Memory B cell (primary cell): ENCODE data around the gene HNRNPUL1.
"Not testable (repeated sequence)": the region's sequence is repeated elsewhere in the genome, so short reads cannot be mapped to it uniquely, and the experiment has no call there.

Experiments used
- ATAC-seq: fragments of 150-1000 bp; cut with Tn5 transposase; 2 replicates; pipeline ENCODE4 v1.10.0; 2021; ENCODE audit warnings: low read depth, mild to moderate bottlenecking, moderate library complexity
- DNase-seq, 2 donors: peaks; one replicate each; pipeline ENCODE4 v3.0.0; 2022; ENCODE audit warnings: low spot score in 2 of 2
- H3K27ac Mint-ChIP-seq: one replicate; pipeline ENCODE4 v1.8.0; 2022; ENCODE audit warnings: mild to moderate bottlenecking, moderate library complexity, mixed read lengths
- H3K27me3 Mint-ChIP-seq: one replicate; pipeline ENCODE4 v1.8.0; 2022; ENCODE audit warnings: mixed read lengths
- H3K36me3 Mint-ChIP-seq: one replicate; pipeline ENCODE4 v1.8.0; 2022; ENCODE audit warnings: mild to moderate bottlenecking, mixed read lengths
- H3K4me1 Mint-ChIP-seq: one replicate; pipeline ENCODE4 v1.8.0; 2022; ENCODE audit warnings: mixed read lengths
- H3K4me3 Mint-ChIP-seq: one replicate; pipeline ENCODE4 v1.8.0; 2022; ENCODE audit warnings: mild to moderate bottlenecking, moderate library complexity, mixed read lengths
- H3K9me3 Mint-ChIP-seq: one replicate; pipeline ENCODE4 v1.8.0; 2022; ENCODE audit warnings: mixed read lengths

The HNRNPUL1 gene

GRCh38 chr19:41344162-41344561 is 80.0 kb downstream of the HNRNPUL1 start:
- Mint-ChIP-seq H3K4me1 (peaks cover 29% of the 10 kb centered on the region), H3K27me3 (no peaks in the 10 kb centered on the region), H3K9me3 (no peaks in the 10 kb centered on the region), H3K36me3 (peaks cover 27% of the 10 kb centered on the region), H3K4me3 (no peak overlapping the region), H3K27ac (peak overlapping the region; percentile 92)
- no peak for DNase-seq
- no peak for ATAC-seq

DNA sequence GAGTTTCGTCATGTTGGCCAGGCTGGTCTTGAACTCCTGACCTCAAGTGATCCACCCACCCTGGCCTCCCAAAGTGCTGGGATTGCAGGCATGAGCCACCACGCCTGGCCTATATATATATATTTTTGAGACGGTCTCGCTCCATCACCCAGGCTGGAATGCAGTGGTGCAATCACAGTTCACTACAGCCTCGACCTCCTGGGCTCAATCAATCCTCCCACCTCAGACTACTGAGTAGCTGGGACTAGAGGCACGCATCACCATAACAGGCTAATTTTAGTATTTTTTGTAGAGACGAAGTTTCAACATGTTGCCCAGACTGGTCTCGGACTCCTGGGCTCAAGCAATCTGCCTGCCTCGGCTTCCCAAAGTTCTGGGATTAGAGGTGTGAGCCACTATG is 82.7 kb downstream of the HNRNPUL1 start:
- Mint-ChIP-seq H3K36me3 (peaks cover 20% of the 10 kb centered on the region), H3K4me1 (peaks cover 40% of the 10 kb centered on the region)
- H3K4me3 Mint-ChIP-seq, H3K27me3 Mint-ChIP-seq, ATAC-seq, H3K9me3 Mint-ChIP-seq, DNase-seq, H3K27ac Mint-ChIP-seq: not testable (repeated sequence)

DNA sequence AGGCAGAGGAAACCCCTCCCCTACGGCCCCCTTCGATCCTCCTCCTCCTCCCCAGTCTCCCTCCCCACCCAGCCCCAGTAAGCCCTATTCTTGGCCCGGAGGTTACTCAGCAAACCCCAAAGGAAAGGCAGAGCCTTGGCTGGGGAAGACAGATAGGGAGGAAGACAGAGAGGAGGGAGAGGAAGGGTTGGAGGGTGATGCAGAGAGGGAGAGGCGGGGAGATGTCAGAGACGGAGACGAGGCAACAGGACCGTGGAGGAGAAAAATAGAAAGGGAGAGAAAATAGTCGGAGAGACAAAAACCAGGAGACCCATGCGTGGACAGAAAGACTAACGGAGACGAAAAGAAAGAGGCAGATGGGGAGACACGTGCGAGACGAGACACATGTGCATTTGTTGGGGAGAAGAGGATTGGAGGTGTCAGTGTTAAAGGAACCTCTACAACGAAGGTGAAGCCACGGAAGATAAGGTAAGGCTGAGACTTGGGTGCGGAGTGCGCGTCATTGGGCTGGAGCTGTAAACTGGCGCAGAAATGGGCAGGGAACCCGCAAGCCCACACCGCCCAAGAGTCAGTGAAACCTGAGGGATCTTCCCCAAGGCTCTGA is 86.7 kb downstream of the HNRNPUL1 start:
- peak overlapping the region; percentile 98 for H3K4me3 Mint-ChIP-seq
- H3K36me3 Mint-ChIP-seq = peaks cover 11% of the 10 kb centered on the region
- peaks cover 34% of the 10 kb centered on the region for H3K4me1 Mint-ChIP-seq
- no peaks in the 10 kb centered on the region for H3K27me3 Mint-ChIP-seq
- H3K27ac Mint-ChIP-seq = peak overlapping the region; percentile 95
- DNase-seq = no peak
- no peaks in the 10 kb centered on the region for H3K9me3 Mint-ChIP-seq
- peak; percentile 3 for ATAC-seq

DNA sequence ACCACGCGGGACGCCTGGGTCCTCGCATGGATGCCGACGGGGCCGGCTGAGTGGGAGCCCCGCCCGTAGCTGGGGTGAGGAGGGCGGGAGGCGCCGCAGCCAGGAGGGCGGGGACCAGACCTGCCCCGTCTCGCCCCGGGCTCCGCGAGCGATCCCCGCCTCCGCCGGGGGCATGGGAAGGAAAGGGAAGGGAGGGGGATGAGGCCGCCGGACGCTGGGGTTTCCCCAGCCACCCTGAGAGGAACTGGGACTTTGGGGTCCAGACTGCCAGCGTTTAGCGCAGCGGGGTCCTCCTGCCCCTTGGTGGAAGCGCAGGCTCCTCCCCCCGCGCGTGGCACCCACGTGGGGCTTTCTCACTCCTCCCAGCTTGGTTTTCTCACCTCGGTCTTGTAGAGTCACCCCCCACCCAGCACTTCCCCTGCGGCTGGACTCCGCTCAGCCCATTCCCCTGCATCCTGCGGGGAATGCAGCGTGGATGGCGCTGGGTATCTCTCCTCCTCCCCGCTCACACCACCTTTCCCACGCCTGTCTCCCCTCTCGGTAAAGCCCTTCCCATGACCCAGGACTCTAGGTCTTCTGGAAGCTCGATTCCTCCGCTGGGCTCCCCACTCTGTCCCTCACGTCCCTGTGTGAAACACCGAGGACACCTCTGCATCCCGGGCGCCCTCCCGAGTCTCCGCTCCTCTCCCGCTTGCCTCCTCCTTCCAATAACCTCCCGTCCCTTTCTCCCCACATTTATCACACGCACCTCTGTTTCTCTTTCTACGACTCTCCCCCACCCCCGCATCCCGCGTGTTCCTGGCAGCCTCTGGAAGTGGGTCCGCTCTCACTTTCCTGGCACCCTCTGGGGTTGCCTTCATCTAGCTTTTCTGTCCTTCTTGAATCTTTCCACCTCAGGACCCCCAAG is 87.4 kb downstream of the HNRNPUL1 start:
- no peaks in the 10 kb centered on the region for H3K9me3 Mint-ChIP-seq
- peak overlapping the region; percentile 95 for H3K27ac Mint-ChIP-seq
- H3K4me1 Mint-ChIP-seq = peaks cover 35% of the 10 kb centered on the region
- DNase-seq (peak; percentile 82 to 89), ATAC-seq (peak; percentile 59)
- peak overlapping the region; percentile 98 for H3K4me3 Mint-ChIP-seq
- no peaks in the 10 kb centered on the region for H3K27me3 Mint-ChIP-seq
- peaks cover 9% of the 10 kb centered on the region for H3K36me3 Mint-ChIP-seq

GRCh38 chr19:41352279-41352608 is 88.1 kb downstream of the HNRNPUL1 start:
- peak overlapping the region; percentile 95 for H3K27ac Mint-ChIP-seq
- H3K36me3 Mint-ChIP-seq = peaks cover 7% of the 10 kb centered on the region
- peak overlapping the region; percentile 98 for H3K4me3 Mint-ChIP-seq
- ATAC-seq (no peak), DNase-seq (no peak)
- H3K9me3 Mint-ChIP-seq = no peaks in the 10 kb centered on the region
- H3K4me1 Mint-ChIP-seq = peaks cover 37% of the 10 kb centered on the region
- H3K27me3 Mint-ChIP-seq = no peaks in the 10 kb centered on the region

DNA sequence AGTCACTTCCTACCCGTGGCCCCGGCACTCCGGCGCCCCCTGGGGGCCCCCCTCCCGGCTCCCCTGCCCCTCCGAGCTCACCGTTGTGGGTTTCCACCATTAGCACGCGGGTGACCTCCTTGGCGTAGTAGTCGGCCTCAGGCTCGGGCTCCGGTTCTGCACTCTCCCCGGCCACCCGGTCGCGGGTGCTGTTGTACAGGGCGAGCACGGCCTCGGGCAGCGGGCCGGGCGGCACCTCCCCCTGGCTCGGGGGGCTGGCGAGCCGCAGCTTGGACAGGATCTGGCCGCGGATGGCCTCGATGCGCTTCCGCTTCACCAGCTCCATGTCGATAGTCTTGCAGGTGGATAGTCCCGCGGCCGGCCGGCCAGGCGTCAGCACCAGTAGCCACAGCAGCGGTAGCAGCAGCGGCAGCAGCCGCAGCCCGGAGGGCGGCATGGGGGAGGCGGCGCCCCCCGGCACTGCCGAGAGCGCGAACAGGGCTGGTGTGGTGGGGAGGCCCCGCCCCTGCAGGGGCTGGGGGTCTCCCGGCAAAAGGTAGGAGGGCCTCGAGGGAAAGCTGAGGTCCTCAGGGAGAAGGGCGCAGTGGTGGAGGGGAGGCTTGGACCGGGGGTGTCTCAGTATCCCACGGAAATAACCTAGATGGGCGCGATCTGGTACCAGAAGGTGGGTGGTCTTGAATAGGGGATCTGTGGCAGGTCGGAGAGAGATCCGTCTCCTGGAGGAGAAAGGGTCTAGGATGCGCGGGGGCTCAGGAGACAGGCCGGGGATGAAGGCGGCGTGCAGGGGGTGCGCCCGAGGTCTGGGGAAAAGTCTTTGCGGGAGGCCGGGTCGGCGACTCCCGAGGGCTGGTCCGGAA is 88.7 kb downstream of the HNRNPUL1 start:
- ATAC-seq (peak; percentile 28), DNase-seq (peak; percentile 82 to 83)
- Mint-ChIP-seq H3K4me1 (peaks cover 37% of the 10 kb centered on the region), H3K27ac (peak overlapping the region; percentile 95), H3K9me3 (no peaks in the 10 kb centered on the region), H3K4me3 (peak overlapping the region; percentile 98), H3K27me3 (no peaks in the 10 kb centered on the region), H3K36me3 (peaks cover 7% of the 10 kb centered on the region)

DNA sequence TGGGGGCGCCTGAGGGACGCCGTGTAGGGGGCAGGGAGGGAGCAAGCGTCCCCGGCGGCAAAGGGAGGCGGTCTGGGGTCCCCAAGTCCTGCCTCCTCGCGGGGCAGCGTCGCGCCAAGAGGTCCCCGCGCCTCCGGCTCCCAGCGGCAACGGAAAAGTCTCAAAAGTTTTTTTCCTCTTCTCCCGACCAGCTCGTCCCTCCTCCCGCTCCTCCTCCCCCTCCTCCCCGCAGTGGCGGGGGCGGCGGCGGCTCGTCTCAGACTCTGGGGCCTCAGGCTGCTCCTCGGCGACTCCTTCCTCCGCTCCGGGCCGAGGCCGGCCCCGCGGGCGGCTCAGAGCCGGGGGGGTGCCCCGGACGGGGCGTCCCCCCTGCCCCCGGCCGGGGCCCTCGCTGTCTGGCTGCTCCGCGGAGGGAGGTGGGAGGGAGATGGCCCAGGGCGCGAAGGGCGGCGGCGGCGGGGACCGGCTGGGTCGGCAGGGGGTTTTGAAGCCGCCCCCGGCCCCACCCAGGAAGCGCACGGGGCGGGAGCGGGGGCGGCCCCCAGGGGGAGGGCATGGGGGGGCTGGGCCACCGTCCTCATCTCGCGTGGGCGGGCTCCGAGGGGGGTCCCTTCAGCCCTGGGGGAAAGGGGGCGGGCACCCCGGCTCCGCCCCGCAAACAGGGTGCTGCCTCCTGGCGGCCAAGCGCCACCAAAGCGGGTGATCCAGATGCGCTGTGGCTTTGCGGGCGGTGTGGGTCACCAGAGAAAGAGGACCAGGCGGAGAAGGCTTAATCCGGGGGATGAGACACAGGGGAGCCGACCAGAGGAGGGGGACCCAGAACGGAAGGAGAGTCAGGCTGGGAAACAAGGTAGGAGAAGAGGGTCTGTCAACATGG is 89.5 kb downstream of the HNRNPUL1 start, which contains the start of gene TGFB1:
Gene TGFB1, minus strand, starts transcription at position 457 of the 877 bp plus-strand sequence. CDS start 878 bp downstream, outside the sequence.
- Mint-ChIP-seq H3K9me3 (no peaks in the 10 kb centered on the region), H3K36me3 (peaks cover 3% of the 10 kb centered on the region), H3K27ac (peak within 1 kb of the TSS; percentile 95), H3K4me1 (peaks cover 34% of the 10 kb centered on the region), H3K27me3 (no peaks in the 10 kb centered on the region), H3K4me3 (peak within 1 kb of the TSS; percentile 98)
- ATAC-seq = peak; percentile 64
- DNase-seq = peak; percentile 93

DNA sequence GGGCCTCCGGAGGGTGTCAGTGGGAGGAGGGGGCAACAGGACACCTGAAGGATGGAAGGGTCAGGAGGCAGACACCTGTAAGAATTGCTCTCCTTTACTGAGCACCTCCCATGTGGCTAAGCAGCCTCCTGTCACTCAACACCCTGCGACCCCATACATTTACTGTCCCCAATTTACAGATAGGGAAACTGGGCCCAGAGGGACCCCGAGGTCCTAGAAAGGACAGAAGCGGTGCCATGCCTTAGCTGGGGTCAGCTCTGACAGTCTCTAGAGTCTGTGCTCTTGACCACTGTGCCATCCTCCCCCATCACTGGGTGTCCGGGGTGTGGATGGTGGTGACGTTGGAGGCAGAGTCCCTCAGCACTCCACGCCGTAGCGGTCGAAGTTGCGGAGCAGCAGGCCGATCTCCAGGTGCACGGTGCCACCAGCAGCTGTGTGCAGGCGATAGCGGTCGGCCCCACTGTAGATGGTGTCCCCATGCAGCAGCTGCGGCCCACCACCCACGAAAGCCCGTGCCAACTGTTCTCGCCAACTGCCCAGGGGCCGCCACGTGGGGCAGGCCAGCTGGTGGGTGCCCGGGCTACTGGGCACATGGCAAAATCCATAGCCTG is 90.3 kb downstream of the HNRNPUL1 start:
- Mint-ChIP-seq H3K27me3 (no peaks in the 10 kb centered on the region), H3K4me3 (peak overlapping the region; percentile 68), H3K27ac (peak overlapping the region; percentile 95), H3K9me3 (no peaks in the 10 kb centered on the region), H3K36me3 (no peaks in the 10 kb centered on the region), H3K4me1 (peaks cover 26% of the 10 kb centered on the region)
- DNase-seq (no peak), ATAC-seq (no peak)

GRCh38 chr19:41355035-41355434 is 90.9 kb downstream of the HNRNPUL1 start:
- H3K4me3 Mint-ChIP-seq = peak overlapping the region; percentile 1
- DNase-seq (no peak), ATAC-seq (no peak)
- peak overlapping the region; percentile 42 for H3K27ac Mint-ChIP-seq
- peaks cover 27% of the 10 kb centered on the region for H3K4me1 Mint-ChIP-seq
- no peaks in the 10 kb centered on the region for H3K9me3 Mint-ChIP-seq
- H3K27me3 Mint-ChIP-seq = no peaks in the 10 kb centered on the region
- H3K36me3 Mint-ChIP-seq = no peaks in the 10 kb centered on the region

- Mint-ChIP-seq H3K27ac (peak overlapping the region; percentile 42), H3K4me1 (peaks cover 23% of the 10 kb centered on the region), H3K27me3 (no peaks in the 10 kb centered on the region), H3K4me3 (no peak overlapping the region), H3K36me3 (no peaks in the 10 kb centered on the region), H3K9me3 (no peaks in the 10 kb centered on the region)
- no peak for ATAC-seq
- DNase-seq = no peak
These were observed 91.6 kb downstream of the HNRNPUL1 start for GRCh38 chr19:41355802-41356201.

- peaks cover 17% of the 10 kb centered on the region for H3K4me1 Mint-ChIP-seq
- ATAC-seq (no peak), DNase-seq (no peak)
- no peak overlapping the region for H3K4me3 Mint-ChIP-seq
- no peaks in the 10 kb centered on the region for H3K27me3 Mint-ChIP-seq
- H3K36me3 Mint-ChIP-seq = no peaks in the 10 kb centered on the region
- H3K27ac Mint-ChIP-seq = peak overlapping the region; percentile 17
- no peaks in the 10 kb centered on the region for H3K9me3 Mint-ChIP-seq
These were observed 93.0 kb downstream of the HNRNPUL1 start for GRCh38 chr19:41356984-41357739.
